Measurements from ENCODE around the gene PRODH2.

PRODH2 gene

DNA sequence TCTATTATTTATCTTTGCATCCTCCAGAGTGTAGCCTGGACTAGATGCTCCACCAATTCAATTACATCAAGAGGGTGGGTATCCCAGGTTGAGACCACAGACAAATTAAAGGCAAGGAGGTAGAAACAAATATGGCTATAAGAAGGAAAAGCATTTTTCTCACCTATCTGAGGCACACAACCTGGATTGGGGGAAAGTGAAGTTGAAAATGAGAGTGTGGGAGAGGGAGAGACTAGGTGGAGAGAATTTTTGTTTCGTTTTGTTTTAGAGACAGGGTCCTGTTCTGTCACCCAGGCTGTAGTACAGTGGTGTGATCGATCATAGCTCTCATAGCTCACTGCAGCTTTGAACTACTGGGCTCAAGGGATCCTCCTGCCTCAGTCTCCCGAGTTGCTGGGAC lies 5.8 kb upstream of the PRODH2 start:
- H3K4me1 ChIP-seq (ENCODE audit: insufficient read depth, low read length, poor library complexity, severe bottlenecking), result peaks cover 6% of the 10 kb centered on the region
- no peaks in the 10 kb centered on the region for H4K20me1 ChIP-seq (ENCODE audit: insufficient read depth, low read length, poor library complexity, severe bottlenecking)
- H3F3A ChIP-seq (ENCODE audit: low read depth), result no peaks in the 10 kb centered on the region
- H3K9ac ChIP-seq (ENCODE audit: low read depth, low read length, poor library complexity, severe bottlenecking), result no peak overlapping the region
- TF ChIP-seq, protein P1, sequence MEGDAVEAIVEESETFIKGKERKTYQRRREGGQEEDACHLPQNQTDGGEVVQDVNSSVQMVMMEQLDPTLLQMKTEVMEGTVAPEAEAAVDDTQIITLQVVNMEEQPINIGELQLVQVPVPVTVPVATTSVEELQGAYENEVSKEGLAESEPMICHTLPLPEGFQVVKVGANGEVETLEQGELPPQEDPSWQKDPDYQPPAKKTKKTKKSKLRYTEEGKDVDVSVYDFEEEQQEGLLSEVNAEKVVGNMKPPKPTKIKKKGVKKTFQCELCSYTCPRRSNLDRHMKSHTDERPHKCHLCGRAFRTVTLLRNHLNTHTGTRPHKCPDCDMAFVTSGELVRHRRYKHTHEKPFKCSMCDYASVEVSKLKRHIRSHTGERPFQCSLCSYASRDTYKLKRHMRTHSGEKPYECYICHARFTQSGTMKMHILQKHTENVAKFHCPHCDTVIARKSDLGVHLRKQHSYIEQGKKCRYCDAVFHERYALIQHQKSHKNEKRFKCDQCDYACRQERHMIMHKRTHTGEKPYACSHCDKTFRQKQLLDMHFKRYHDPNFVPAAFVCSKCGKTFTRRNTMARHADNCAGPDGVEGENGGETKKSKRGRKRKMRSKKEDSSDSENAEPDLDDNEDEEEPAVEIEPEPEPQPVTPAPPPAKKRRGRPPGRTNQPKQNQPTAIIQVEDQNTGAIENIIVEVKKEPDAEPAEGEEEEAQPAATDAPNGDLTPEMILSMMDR (conservative IDR thresholded peaks at IDR 0.05; ENCODE audit: low read length), result no peak
- no peak for TF ChIP-seq EZH2phosphoT487 (IDR thresholded peaks at IDR 0.05; ENCODE audit: borderline replicate concordance)
- no peaks in the 10 kb centered on the region for H3K79me2 ChIP-seq (ENCODE audit: insufficient read depth, low read length)
- no peaks in the 10 kb centered on the region for H3K9me2 ChIP-seq (replicated peaks; ENCODE audit: low read depth, low read length)
- no peaks in the 10 kb centered on the region for H3K36me3 ChIP-seq (ENCODE audit: insufficient read depth, low read length)
- H3K4me3 ChIP-seq (ENCODE audit: low read length, poor library complexity, severe bottlenecking), result no peak overlapping the region
- H2AFZ ChIP-seq (ENCODE audit: low read length), result no peak overlapping the region
- no peaks in the 10 kb centered on the region for H3K27me3 ChIP-seq (ENCODE audit: insufficient read depth, low read length, poor library complexity, severe bottlenecking)
- H3K9me3 ChIP-seq (ENCODE audit: insufficient read depth, low read depth, low read length), result no peaks in the 10 kb centered on the region
- peak overlapping the region; percentile 14 for H3K4me2 ChIP-seq (ENCODE audit: low read depth, low read length, poor library complexity, severe bottlenecking)

DNA sequence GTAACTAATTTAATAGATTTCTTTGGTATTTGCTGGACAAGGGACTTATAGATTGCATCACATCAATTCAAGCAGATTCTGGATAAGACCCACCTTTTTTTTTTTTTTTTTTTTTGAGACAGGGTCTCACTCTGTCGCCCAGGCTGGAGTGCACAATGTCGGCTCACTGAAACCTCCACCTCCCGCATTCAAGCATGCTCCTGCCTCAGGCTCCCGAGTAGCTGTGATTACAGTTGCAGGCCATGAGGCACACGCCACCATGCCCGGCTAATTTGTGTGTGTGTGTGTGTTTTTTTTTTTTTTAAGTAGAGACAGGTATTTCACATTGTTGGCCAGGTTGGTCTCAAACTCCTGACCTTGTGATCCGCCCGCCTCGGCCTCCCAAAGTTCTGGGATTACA lies 4.2 kb upstream of the PRODH2 start:
- no peaks in the 10 kb centered on the region for H3K9me3 ChIP-seq (ENCODE audit: insufficient read depth, low read depth, low read length)
- no peak overlapping the region for H3K9ac ChIP-seq (ENCODE audit: low read depth, low read length, poor library complexity, severe bottlenecking)
- no peaks in the 10 kb centered on the region for H3K79me2 ChIP-seq (ENCODE audit: insufficient read depth, low read length)
- H3K9me2 ChIP-seq (replicated peaks; ENCODE audit: low read depth, low read length), result no peaks in the 10 kb centered on the region
- H2AFZ ChIP-seq (ENCODE audit: low read length), result no peak overlapping the region
- no peak overlapping the region for H3K4me3 ChIP-seq (ENCODE audit: low read length, poor library complexity, severe bottlenecking)
- no peak overlapping the region for H3K4me2 ChIP-seq (ENCODE audit: low read depth, low read length, poor library complexity, severe bottlenecking)
- TF ChIP-seq EZH2phosphoT487 (IDR thresholded peaks at IDR 0.05; ENCODE audit: borderline replicate concordance), result no peak
- TF ChIP-seq, protein P1 (conservative IDR thresholded peaks at IDR 0.05; ENCODE audit: low read length), result no peak
- no peaks in the 10 kb centered on the region for H3F3A ChIP-seq (ENCODE audit: low read depth)
- no peaks in the 10 kb centered on the region for H4K20me1 ChIP-seq (ENCODE audit: insufficient read depth, low read length, poor library complexity, severe bottlenecking)
- no peaks in the 10 kb centered on the region for H3K27me3 ChIP-seq (ENCODE audit: insufficient read depth, low read length, poor library complexity, severe bottlenecking)
- peaks cover 6% of the 10 kb centered on the region for H3K4me1 ChIP-seq (ENCODE audit: insufficient read depth, low read length, poor library complexity, severe bottlenecking)
- no peaks in the 10 kb centered on the region for H3K36me3 ChIP-seq (ENCODE audit: insufficient read depth, low read length)

DNA sequence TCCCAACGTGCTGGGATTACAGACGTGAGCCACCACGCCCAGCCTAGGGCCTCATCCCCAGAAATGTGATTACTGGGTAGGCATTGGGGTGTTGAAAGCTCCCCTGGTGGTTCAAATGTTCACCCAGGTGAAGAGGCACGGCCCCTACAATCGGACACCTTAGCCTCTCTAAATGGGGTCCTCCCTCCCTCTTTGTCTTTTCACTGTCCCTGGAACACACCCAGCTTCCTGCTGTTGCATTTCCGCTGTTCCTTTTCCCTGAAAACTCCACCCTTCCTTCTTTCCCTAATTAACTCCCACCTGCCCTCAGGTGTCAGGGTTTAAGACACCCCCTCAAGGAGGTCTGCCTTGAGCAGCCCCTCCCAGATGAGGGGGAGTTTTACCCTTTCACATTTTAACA lies 3.6 kb upstream of the PRODH2 start:
- H3K4me2 ChIP-seq (ENCODE audit: low read depth, low read length, poor library complexity, severe bottlenecking), result no peak overlapping the region

More for the DNA sequence above, 3.6 kb upstream of the PRODH2 start:
- Histone ChIP-seq H4K20me1 (ENCODE audit: insufficient read depth, low read length, poor library complexity, severe bottlenecking) (no peaks in the 10 kb centered on the region), H3F3A (ENCODE audit: low read depth) (no peaks in the 10 kb centered on the region), H2AFZ (ENCODE audit: low read length) (no peak overlapping the region), H3K4me3 (ENCODE audit: low read length, poor library complexity, severe bottlenecking) (no peak overlapping the region), H3K27me3 (ENCODE audit: insufficient read depth, low read length, poor library complexity, severe bottlenecking) (no peaks in the 10 kb centered on the region), H3K4me1 (ENCODE audit: insufficient read depth, low read length, poor library complexity, severe bottlenecking) (peaks cover 6% of the 10 kb centered on the region), H3K36me3 (ENCODE audit: insufficient read depth, low read length) (no peaks in the 10 kb centered on the region), H3K79me2 (ENCODE audit: insufficient read depth, low read length) (no peaks in the 10 kb centered on the region), H3K9me2 (replicated peaks; ENCODE audit: low read depth, low read length) (no peaks in the 10 kb centered on the region), H3K9ac (ENCODE audit: low read depth, low read length, poor library complexity, severe bottlenecking) (no peak overlapping the region), H3K9me3 (ENCODE audit: insufficient read depth, low read depth, low read length) (no peaks in the 10 kb centered on the region)
- TF ChIP-seq, protein P1 (conservative IDR thresholded peaks at IDR 0.05; ENCODE audit: low read length), result no peak
- TF ChIP-seq EZH2phosphoT487 (IDR thresholded peaks at IDR 0.05; ENCODE audit: borderline replicate concordance), result no peak

All from Loucy (cell line).